NB4 (cell line): ENCODE data around the gene IL7R.

Experiments
- POLR2A ChIP-seq: IDR thresholded peaks from 2 replicates; pipeline ENCODE4 v1.6.1; 2011; ENCODE audit warnings: mild to moderate bottlenecking; ENCODE audit not compliant: insufficient read length; ENCODE audit errors: extremely low read depth
- TF ChIP-seq, protein P1 (sequence below): IDR thresholded peaks from one replicate; pipeline ENCODE4 v1.5.1; 2012; ENCODE audit warnings: low read depth, low read length

GRCh38 chr5:35884773-35885172, 28.1 kb downstream of the IL7R start:
- TF ChIP-seq, protein P1, sequence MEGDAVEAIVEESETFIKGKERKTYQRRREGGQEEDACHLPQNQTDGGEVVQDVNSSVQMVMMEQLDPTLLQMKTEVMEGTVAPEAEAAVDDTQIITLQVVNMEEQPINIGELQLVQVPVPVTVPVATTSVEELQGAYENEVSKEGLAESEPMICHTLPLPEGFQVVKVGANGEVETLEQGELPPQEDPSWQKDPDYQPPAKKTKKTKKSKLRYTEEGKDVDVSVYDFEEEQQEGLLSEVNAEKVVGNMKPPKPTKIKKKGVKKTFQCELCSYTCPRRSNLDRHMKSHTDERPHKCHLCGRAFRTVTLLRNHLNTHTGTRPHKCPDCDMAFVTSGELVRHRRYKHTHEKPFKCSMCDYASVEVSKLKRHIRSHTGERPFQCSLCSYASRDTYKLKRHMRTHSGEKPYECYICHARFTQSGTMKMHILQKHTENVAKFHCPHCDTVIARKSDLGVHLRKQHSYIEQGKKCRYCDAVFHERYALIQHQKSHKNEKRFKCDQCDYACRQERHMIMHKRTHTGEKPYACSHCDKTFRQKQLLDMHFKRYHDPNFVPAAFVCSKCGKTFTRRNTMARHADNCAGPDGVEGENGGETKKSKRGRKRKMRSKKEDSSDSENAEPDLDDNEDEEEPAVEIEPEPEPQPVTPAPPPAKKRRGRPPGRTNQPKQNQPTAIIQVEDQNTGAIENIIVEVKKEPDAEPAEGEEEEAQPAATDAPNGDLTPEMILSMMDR, result no peak
- no peak for TF ChIP-seq POLR2A
